Panc1 (cell line): ENCODE measurements around the gene LAMTOR3. TPM values are rescaled to one million over a fixed set of nuclear protein-coding genes. Genes with fewer than 3 reads are reported as not detected.

Experiments used
- ATAC-seq: fragments of 200-7000 bp; cut with Tn5 transposase; 2 replicates; pipeline ENCODE4 v1.9.1; 2020; ENCODE audit warnings: mild to moderate bottlenecking, moderate library complexity
- BruUV-seq: library from RNA; stranded (reverse); fragments of 400-500 nt; replicated peaks from 2 replicates; lab custom pipeline; 2021; lab: Mats Ljungman, UMichigan
- CTCF ChIA-PET: fragments of 300-600 bp; sonication (Branson Sonifier 250); formaldehyde crosslinking; loops from one replicate; lab custom pipeline; 2022; ENCODE audit warnings: antibody characterized with exemption; lab: Charles Lee
- POLR2A ChIA-PET: fragments of 300-600 bp; sonication (Branson Sonifier 250); formaldehyde crosslinking; loops from one replicate; lab custom pipeline; 2022; ENCODE audit warnings: antibody characterized with exemption; lab: Charles Lee
- DNase-seq: peaks from one replicate; pipeline ENCODE4 v3.0.0-alpha.2; 2010; ENCODE audit warnings: low read depth, low spot score
- H3K27ac ChIP-seq: 2 replicates; pipeline ENCODE4 v1.5.1; 2011; ENCODE audit warnings: mild to moderate bottlenecking, low read length, inconsistent platforms
- H3K27me3 ChIP-seq: fragments of 200-500 bp; sonication (Bioruptor generic); 2 replicates; pipeline ENCODE4 v1.6.0; 2014; ENCODE audit warnings: low read length, inconsistent platforms; ENCODE audit not compliant: control insufficient read depth, insufficient read depth
- H3K36me3 ChIP-seq: fragments of 200-500 bp; sonication (Bioruptor generic); 2 replicates; pipeline ENCODE4 v1.5.1; 2014; ENCODE audit warnings: inconsistent platforms, mild to moderate bottlenecking, low read length, moderate library complexity; ENCODE audit not compliant: control insufficient read depth, insufficient read depth
- H3K4me1 ChIP-seq: 2 replicates; pipeline ENCODE4 v1.5.1; 2011; ENCODE audit warnings: inconsistent platforms, mild to moderate bottlenecking, low read length, moderate library complexity; ENCODE audit not compliant: control insufficient read depth, insufficient read depth
- H3K4me3 ChIP-seq, 2 experiments: 2 replicates each; pipeline ENCODE4 v1.5.1; 2011 to 2012; ENCODE audit warnings: low read depth in 2 of 2, low read length in 2 of 2, mild to moderate bottlenecking in 2 of 2, inconsistent platforms in 1 of 2, moderate library complexity in 1 of 2
- H3K9me3 ChIP-seq: fragments of 200-500 bp; sonication (Bioruptor generic); 2 replicates; pipeline ENCODE4 v1.5.1; 2014; ENCODE audit warnings: low read depth, mild to moderate bottlenecking, inconsistent platforms, low read length, moderate library complexity; ENCODE audit not compliant: control insufficient read depth, insufficient read depth
- CTCF ChIP-seq: fragments of 450-650 bp; IDR thresholded peaks from 2 replicates; pipeline ENCODE4 v1.5.1; 2017; ENCODE audit warnings: mild to moderate bottlenecking
- POLR2AphosphoS5 ChIP-seq: IDR thresholded peaks from 2 replicates; pipeline ENCODE4 v1.6.1; 2012; ENCODE audit warnings: mild to moderate bottlenecking, low read depth, low read length, moderate library complexity
- SIN3A ChIP-seq: IDR thresholded peaks from 2 replicates; pipeline ENCODE4 v1.6.1; 2012; ENCODE audit warnings: low read depth, mild to moderate bottlenecking, low read length, moderate library complexity, borderline replicate concordance; ENCODE audit not compliant: insufficient read depth
- in situ Hi-C: cut with HindIII; loops from 2 replicates; pipeline ENCODE4 v1.10.0; 2016; ENCODE audit warnings: low sequenced_read_pairs, low pct_unique_long_range_greater_than_20kb
- intact Hi-C: fragments of 100-400 bp; cut with micrococcal nuclease; formaldehyde crosslinking; loops from one replicate; pipeline ENCODE4 v1.10.0; 2022; ENCODE audit not compliant: unreplicated experiment
- total RNA-seq: library from RNA; stranded (reverse); gene quantifications from one replicate; pipeline ENCODE4 v1.2.1, GENCODE V29; 2021; ENCODE audit not compliant: unreplicated experiment
- TF ChIP-seq, protein P1 (sequence below), 2 experiments: IDR thresholded peaks; 2 replicates each; pipeline ENCODE4 v1.6.1; 2011 to 2012; ENCODE audit warnings: low read depth in 2 of 2, control low read depth in 1 of 2, low read length in 1 of 2, mild to moderate bottlenecking in 1 of 2, moderate library complexity in 1 of 2; ENCODE audit not compliant: insufficient read depth in 1 of 2

Gene LAMTOR3
- total RNA-seq, 1 experiment from 2014 or later = 20.3 TPM

DNA sequence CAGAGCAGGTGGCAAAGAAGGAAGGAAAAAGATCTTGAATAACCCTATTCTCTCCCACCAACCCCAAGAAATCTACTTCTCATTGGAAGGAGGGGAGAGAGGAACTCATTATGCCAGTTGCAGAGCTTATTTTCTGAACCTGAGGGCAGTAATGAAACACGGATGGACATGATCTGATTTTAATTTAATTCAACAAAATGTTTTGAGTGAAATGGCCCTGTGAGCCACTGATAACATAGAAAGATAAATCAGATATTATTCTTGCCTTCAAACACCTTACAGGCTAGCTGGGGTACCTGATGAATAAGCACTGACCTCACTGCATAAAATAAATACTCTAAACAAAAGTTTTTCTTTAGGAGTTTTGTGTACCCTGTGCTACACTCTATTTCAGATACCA, 47.3 kb downstream of the LAMTOR3 start:
- TF ChIP-seq CTCF = no peak
- TF ChIP-seq, protein P1, sequence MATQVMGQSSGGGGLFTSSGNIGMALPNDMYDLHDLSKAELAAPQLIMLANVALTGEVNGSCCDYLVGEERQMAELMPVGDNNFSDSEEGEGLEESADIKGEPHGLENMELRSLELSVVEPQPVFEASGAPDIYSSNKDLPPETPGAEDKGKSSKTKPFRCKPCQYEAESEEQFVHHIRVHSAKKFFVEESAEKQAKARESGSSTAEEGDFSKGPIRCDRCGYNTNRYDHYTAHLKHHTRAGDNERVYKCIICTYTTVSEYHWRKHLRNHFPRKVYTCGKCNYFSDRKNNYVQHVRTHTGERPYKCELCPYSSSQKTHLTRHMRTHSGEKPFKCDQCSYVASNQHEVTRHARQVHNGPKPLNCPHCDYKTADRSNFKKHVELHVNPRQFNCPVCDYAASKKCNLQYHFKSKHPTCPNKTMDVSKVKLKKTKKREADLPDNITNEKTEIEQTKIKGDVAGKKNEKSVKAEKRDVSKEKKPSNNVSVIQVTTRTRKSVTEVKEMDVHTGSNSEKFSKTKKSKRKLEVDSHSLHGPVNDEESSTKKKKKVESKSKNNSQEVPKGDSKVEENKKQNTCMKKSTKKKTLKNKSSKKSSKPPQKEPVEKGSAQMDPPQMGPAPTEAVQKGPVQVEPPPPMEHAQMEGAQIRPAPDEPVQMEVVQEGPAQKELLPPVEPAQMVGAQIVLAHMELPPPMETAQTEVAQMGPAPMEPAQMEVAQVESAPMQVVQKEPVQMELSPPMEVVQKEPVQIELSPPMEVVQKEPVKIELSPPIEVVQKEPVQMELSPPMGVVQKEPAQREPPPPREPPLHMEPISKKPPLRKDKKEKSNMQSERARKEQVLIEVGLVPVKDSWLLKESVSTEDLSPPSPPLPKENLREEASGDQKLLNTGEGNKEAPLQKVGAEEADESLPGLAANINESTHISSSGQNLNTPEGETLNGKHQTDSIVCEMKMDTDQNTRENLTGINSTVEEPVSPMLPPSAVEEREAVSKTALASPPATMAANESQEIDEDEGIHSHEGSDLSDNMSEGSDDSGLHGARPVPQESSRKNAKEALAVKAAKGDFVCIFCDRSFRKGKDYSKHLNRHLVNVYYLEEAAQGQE (IDR thresholded peaks at IDR 0.05; ENCODE audit: insufficient read depth in 1 of 2, low read depth in 2 of 2, low read length in 1 of 2) = no peak
- Histone ChIP-seq H3K27ac (no peak overlapping the region), H3K9me3 (no peaks in the 10 kb centered on the region), H3K36me3 (no peaks in the 10 kb centered on the region), H3K4me1 (no peaks in the 10 kb centered on the region), H3K27me3 (no peaks in the 10 kb centered on the region), H3K4me3 (no peak overlapping the region)
- ATAC-seq (no peak), DNase-seq (no peak)
- POLR2A ChIA-PET = no interaction called here
- no TSS peak for BruUV-seq
- in situ Hi-C loops = no loop called here
- intact Hi-C loops = no loop called here
- CTCF ChIA-PET = no interaction called here

DNA sequence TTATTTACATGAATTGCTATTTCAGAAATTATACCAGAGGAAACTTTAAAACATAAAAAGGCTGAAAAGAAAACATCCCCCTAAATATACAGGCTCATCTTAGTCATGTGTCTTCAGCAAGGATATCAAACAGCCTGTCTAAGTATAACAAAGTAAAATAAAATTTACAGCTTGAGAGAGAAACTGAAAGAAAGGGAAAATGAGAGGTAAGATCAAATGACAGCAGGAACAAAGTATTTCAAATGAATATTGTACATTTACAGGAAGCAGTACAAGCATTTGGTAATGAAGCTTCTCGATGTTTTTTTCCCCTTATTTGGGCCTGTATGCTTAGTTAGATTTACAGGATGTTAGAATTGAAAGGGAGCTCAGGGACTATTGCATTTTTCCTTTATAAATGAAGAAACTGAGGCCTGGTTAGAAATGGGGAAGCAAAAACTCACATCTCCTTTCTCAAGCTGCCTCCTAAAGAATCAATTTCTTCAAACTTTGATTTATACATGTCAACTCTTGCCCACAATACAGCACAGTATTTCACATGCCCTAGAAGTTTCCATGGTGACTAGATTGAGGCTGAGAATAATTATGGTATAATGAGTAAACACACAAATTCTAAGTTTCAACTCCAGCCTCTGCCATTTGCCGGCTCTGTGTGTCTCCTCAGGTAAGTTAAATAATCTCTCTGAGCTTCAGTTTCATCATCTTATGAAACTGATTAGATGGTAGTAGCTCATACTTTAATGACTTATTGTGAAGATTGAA, 48.3 kb downstream of the LAMTOR3 start:
- in situ Hi-C loops = no loop called here
- ATAC-seq (no peak), DNase-seq (no peak)
- ChIA-PET CTCF (no interaction called here), POLR2A (no interaction called here)
- no peak for TF ChIP-seq SIN3A
- TF ChIP-seq CTCF = no peak
- no peak for TF ChIP-seq POLR2AphosphoS5
- H3K4me1 ChIP-seq = no peaks in the 10 kb centered on the region
- H3K36me3 ChIP-seq = no peaks in the 10 kb centered on the region
- no TSS peak for BruUV-seq
- H3K27me3 ChIP-seq = no peaks in the 10 kb centered on the region
- no peak overlapping the region for H3K27ac ChIP-seq
- no peaks in the 10 kb centered on the region for H3K9me3 ChIP-seq
- H3K4me3 ChIP-seq = no peak overlapping the region
- intact Hi-C loops = no loop called here
